Sciatic nerve (tissue), 2 donors: ENCODE results near the gene SBK3. TPM values are rescaled to one million over a fixed set of nuclear protein-coding genes. Genes with fewer than 3 reads are reported as not detected.
A peak's percentile ranks its signal among the peaks of the same experiment; 100 is the strongest.
"Not testable (repeated sequence)": the region's sequence is repeated elsewhere in the genome, so short reads cannot be mapped to it uniquely, and the experiment has no call there.

Experiments used
- ATAC-seq: fragments of 200-7000 bp; cut with Tn5 transposase; one replicate; pipeline ENCODE4 v1.9.1; 2020; ENCODE audit warnings: mild to moderate bottlenecking, moderate library complexity
- DNase-seq: peaks from one replicate; pipeline ENCODE4 v3.0.0-alpha.2; 2020; ENCODE audit warnings: low spot score
- intact Hi-C: fragments of 100-400 bp; cut with DNase I; formaldehyde crosslinking; loops from one replicate; pipeline ENCODE4 v1.14.2; 2022
- total RNA-seq: library from RNA; stranded (reverse); fragmentation: NEBNext Ultra II Directional; extraction: Animal tissue kit (Norgen Biotek cat#: 25700); gene quantifications from one replicate; pipeline ENCODE4 v1.2.1, GENCODE V29; 2021
- donor health status: DM: no; HTN: no; CAD: no.
- donor health status: DM: no; HTN: no; CAD: no.

The SBK3 gene
- total RNA-seq, 1 donor from 2014 or later: 0.53 TPM

- ATAC-seq (peak; percentile 19), DNase-seq (no peak)
- intact Hi-C loops: no loop called here
These were observed 668 bp upstream of the SBK3 start for GRCh38 chr19:55546011-55546410.

- DNase-seq (no peak), ATAC-seq (no peak)
- intact Hi-C loops: no loop called here
These were observed 435 bp downstream of the SBK3 start for GRCh38 chr19:55544776-55545439.

- no peak for ATAC-seq
- intact Hi-C loops: no loop called here
These were observed 1.3 kb downstream of the SBK3 start for GRCh38 chr19:55544014-55544413.

GRCh38 chr19:55543567-55543966 lies 1.8 kb downstream of the SBK3 start:
- intact Hi-C loops: no loop called here
- DNase-seq: no peak
- no peak for ATAC-seq

More at GRCh38 chr19:55544014-55544413, 1.3 kb downstream of the SBK3 start:
- no peak for DNase-seq

- DNase-seq: no peak
- intact Hi-C loops: no loop called here
- ATAC-seq: no peak
These were observed 3.0 kb downstream of the SBK3 start for GRCh38 chr19:55542292-55542855.

GRCh38 chr19:55541091-55541490 lies 4.3 kb downstream of the SBK3 start:
- no peak for ATAC-seq
- intact Hi-C loops: no loop called here
- no peak for DNase-seq

- intact Hi-C loops: no loop called here
- no peak for ATAC-seq
- no peak for DNase-seq
These were observed 4.7 kb downstream of the SBK3 start for GRCh38 chr19:55540619-55541018.

- ATAC-seq (no peak), DNase-seq (no peak)
- intact Hi-C loops: loop anchor here (5.0 kb wide), 1 partner anchor 1502 kb away; no protein-coding TSS in a partner anchor
These were observed 6.0 kb downstream of the SBK3 start for GRCh38 chr19:55539090-55539984.

GRCh38 chr19:55538132-55538531 lies 7.2 kb downstream of the SBK3 start:
- DNase-seq: no peak
- intact Hi-C loops: loop anchor here (5.0 kb wide), 1 partner anchor 1501 kb away; no protein-coding TSS in a partner anchor
- ATAC-seq: no peak

GRCh38 chr19:55537741-55538111 lies 7.6 kb downstream of the SBK3 start:
- ATAC-seq: no peak
- intact Hi-C loops: loop anchor here (5.0 kb wide), 1 partner anchor 1500 kb away; no protein-coding TSS in a partner anchor
- DNase-seq: no peak

- no peak for DNase-seq
- intact Hi-C loops: loop anchor here (5.0 kb wide), 1 partner anchor 1500 kb away; no protein-coding TSS in a partner anchor
- no peak for ATAC-seq
These were observed 8.2 kb downstream of the SBK3 start, which contains the start of gene SBK2 for GRCh38 chr19:55536951-55537740. SBK2 (minus strand) TSS chr19:55537133; CDS start chr19:55536294, 839 bp downstream.

- DNase-seq: no peak
- no peak for ATAC-seq
- intact Hi-C loops: loop anchor here (5.0 kb wide), 1 partner anchor 1499 kb away; no protein-coding TSS in a partner anchor
These were observed 9.0 kb downstream of the SBK3 start for GRCh38 chr19:55536366-55536765.

- ATAC-seq: no peak
- intact Hi-C loops: loop anchor here (5.0 kb wide), 1 partner anchor 1499 kb away; no protein-coding TSS in a partner anchor
These were observed 9.4 kb downstream of the SBK3 start for GRCh38 chr19:55535965-55536350.

GRCh38 chr19:55535173-55535964 lies 10.0 kb downstream of the SBK3 start:
- DNase-seq (no peak), ATAC-seq (no peak)
- intact Hi-C loops: loop anchor here (5.0 kb wide), 1 partner anchor 1498 kb away; no protein-coding TSS in a partner anchor

More at GRCh38 chr19:55535965-55536350, 9.4 kb downstream of the SBK3 start:
- no peak for DNase-seq

- not testable (repeated sequence) for DNase-seq
These were observed 11.1 kb downstream of the SBK3 start for GRCh38 chr19:55534280-55534679.

GRCh38 chr19:55530996-55531395 lies 14.3 kb downstream of the SBK3 start:
- intact Hi-C loops: no loop called here
- DNase-seq (no peak), ATAC-seq (no peak)

More at GRCh38 chr19:55534280-55534679, 11.1 kb downstream of the SBK3 start:
- intact Hi-C loops, ATAC-seq: not testable (repeated sequence)

GRCh38 chr19:55529636-55530234 lies 15.6 kb downstream of the SBK3 start:
- intact Hi-C loops: no loop called here
- DNase-seq (no peak), ATAC-seq (no peak)
